HUES64 (cell line): ENCODE results near the gene PPP1R14C.

Experiments
- H3K27ac ChIP-seq: 2 replicates; pipeline ENCODE4 v1.7.0; 2013; ENCODE audit warnings: low read depth, low read length, inconsistent platforms
- H3K27me3 ChIP-seq: 2 replicates; pipeline ENCODE4 v1.6.1; 2013; ENCODE audit warnings: mild to moderate bottlenecking, low read length; ENCODE audit not compliant: insufficient read depth
- H3K36me3 ChIP-seq: 2 replicates; pipeline ENCODE4 v1.6.1; 2013; ENCODE audit warnings: mild to moderate bottlenecking, low read length; ENCODE audit not compliant: insufficient read depth
- H3K4me1 ChIP-seq: 2 replicates; pipeline ENCODE4 v1.6.1; 2013; ENCODE audit warnings: mild to moderate bottlenecking, low read length, moderate library complexity; ENCODE audit not compliant: insufficient read depth
- H3K4me3 ChIP-seq: 2 replicates; pipeline ENCODE4 v1.5.1; 2013; ENCODE audit warnings: mild to moderate bottlenecking, low read length, moderate library complexity
- H3K9ac ChIP-seq: 2 replicates; pipeline ENCODE4 v1.6.1; 2013; ENCODE audit warnings: mild to moderate bottlenecking, low read depth, low read length
- H3K9me3 ChIP-seq: 2 replicates; pipeline ENCODE4 v1.6.1; 2013; ENCODE audit warnings: low read depth, low read length; ENCODE audit not compliant: insufficient read depth
- WGBS: fragments of 150-250, 120-280 bp; methylation state at CpG from one replicate; pipeline ENCODE4 v1.1.7; 2013; ENCODE audit warnings: missing lambda C conversion rate; 5-methylcytosine and 5-hydroxymethylcytosine counted together

Gene PPP1R14C

DNA sequence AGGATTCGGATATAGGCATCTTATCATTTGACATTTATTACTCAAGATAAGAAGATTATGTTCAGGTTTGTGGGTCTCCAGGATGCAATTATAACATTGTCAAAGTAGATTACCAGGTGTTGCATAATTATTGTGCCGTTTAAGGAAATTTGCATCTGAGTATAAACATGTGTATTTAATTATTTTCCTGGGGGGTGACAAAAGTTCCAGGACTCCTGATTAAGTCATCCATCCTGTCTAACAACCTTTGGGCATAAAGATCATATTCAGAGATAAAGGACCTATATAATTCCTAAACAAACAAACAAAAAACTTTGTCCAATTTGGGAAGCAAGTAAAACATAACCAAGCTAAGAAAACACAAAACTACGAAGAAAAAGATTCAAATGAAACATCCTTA is 3.3 kb upstream of the PPP1R14C start:
- 92% methylated on average over 3 of the region's 3 CpGs for WGBS
- peaks cover 5% of the 10 kb centered on the region; the same call in 1 of the 2 replicates for H3K4me1 ChIP-seq
- H3K4me3 ChIP-seq = no peak overlapping the region
- no peak overlapping the region for H3K27ac ChIP-seq
- no peak overlapping the region for H3K9ac ChIP-seq
- H3K9me3 ChIP-seq = no peaks in the 10 kb centered on the region
- no peaks in the 10 kb centered on the region for H3K36me3 ChIP-seq
- H3K27me3 ChIP-seq = peaks cover 50% of the 10 kb centered on the region

GRCh38 chr6:150140236-150140969 is 2.4 kb upstream of the PPP1R14C start:
- no peaks in the 10 kb centered on the region for H3K36me3 ChIP-seq
- no peak overlapping the region for H3K9ac ChIP-seq
- no peak overlapping the region for H3K4me3 ChIP-seq
- 90% methylated on average over 6 of the region's 6 CpGs for WGBS
- H3K27ac ChIP-seq = no peak overlapping the region
- peaks cover 59% of the 10 kb centered on the region for H3K27me3 ChIP-seq
- H3K4me1 ChIP-seq = peaks cover 5% of the 10 kb centered on the region; the same call in 1 of the 2 replicates
- no peaks in the 10 kb centered on the region for H3K9me3 ChIP-seq

DNA sequence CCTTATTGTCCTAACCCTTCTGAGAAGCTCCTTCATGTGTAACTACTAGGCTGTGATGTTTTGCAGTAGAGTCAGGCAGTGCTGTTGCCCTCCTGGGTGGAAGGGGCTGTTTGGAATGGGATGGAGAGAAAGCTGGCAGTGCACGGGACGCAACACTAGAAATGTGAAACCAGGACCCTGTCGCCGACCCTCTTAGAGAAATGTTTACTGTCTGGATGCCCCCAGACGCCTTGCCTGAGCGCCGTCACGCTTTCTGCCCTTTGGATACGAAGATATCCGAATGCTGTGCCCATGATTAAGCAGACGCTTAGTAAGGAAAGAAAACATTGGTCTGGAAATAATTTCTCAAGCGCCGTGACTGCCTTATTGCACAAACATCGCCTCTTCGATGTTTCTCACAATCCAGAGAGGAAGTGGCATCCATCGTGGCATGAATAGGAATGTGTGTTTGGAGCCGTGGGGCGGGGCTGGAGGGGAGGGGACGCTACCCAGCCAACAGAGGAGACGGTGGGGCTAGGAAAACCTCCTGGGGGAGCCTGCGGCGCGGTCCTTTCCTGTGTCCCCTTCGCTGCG is 661 bp upstream of the PPP1R14C start:
- peaks cover 74% of the 10 kb centered on the region for H3K27me3 ChIP-seq
- peak overlapping the region; percentile 62 for H3K4me3 ChIP-seq
- no peaks in the 10 kb centered on the region for H3K36me3 ChIP-seq
- WGBS = 16% methylated on average over 25 of the region's 25 CpGs
- peaks cover 5% of the 10 kb centered on the region; the same call in 1 of the 2 replicates for H3K4me1 ChIP-seq
- H3K27ac ChIP-seq = no peak overlapping the region
- H3K9ac ChIP-seq = no peak overlapping the region
- H3K9me3 ChIP-seq = no peaks in the 10 kb centered on the region

DNA sequence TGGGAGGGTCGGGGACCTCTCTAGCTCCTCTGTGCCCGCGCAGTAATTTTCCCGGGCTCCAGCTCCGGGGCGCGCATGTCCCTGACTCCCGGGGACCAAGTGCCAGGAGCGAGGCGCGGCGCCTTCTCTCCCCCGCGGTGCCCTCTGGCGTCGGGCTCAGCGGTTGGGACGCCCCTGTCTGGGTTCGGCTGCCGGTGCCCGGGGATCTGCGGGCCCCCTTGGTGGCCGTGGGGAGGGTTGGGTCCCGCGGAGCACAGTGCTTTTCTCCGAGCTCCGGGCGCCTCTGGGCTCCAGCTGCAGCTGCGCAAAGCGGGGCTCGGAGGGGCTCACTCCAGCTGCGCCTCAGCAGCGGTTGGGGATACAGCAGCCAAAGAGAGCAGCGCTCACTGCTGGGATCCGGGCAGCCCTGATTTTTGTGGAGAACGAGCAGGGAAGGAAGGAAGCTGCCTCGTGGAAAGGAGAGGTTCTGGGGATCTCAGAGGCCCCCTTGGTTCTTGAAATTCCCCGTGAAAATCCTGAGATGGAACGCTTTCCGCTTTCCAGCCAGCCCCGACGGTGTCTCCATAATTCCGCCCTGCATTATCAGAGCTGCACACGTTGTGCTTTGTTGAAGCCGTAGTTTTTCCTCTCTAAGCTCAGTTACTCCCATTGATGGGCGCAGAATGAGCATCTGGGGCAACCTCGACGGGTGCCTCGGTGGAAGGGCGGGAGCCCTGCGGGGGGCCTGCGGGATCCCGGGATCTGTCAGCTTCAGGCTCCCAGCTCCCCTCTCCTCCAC is 861 bp downstream of the PPP1R14C start:
- WGBS = 4% methylated on average over 53 of the region's 53 CpGs
- Histone ChIP-seq H3K27ac (no peak overlapping the region), H3K27me3 (peaks cover 86% of the 10 kb centered on the region), H3K36me3 (no peaks in the 10 kb centered on the region), H3K4me3 (peak overlapping the region; percentile 62), H3K9me3 (no peaks in the 10 kb centered on the region), H3K4me1 (peaks cover 5% of the 10 kb centered on the region; the same call in 1 of the 2 replicates), H3K9ac (no peak overlapping the region)

- no peaks in the 10 kb centered on the region for H3K9me3 ChIP-seq
- H3K4me3 ChIP-seq = peak overlapping the region; percentile 62
- no peaks in the 10 kb centered on the region for H3K36me3 ChIP-seq
- peaks cover 5% of the 10 kb centered on the region; the same call in 1 of the 2 replicates for H3K4me1 ChIP-seq
- no peak overlapping the region for H3K27ac ChIP-seq
- WGBS = 35% methylated on average over 4 of the region's 6 CpGs
- no peak overlapping the region for H3K9ac ChIP-seq
- H3K27me3 ChIP-seq = peaks cover 86% of the 10 kb centered on the region
Observed at GRCh38 chr6:150144294-150144868, 1.5 kb downstream of the PPP1R14C start.

DNA sequence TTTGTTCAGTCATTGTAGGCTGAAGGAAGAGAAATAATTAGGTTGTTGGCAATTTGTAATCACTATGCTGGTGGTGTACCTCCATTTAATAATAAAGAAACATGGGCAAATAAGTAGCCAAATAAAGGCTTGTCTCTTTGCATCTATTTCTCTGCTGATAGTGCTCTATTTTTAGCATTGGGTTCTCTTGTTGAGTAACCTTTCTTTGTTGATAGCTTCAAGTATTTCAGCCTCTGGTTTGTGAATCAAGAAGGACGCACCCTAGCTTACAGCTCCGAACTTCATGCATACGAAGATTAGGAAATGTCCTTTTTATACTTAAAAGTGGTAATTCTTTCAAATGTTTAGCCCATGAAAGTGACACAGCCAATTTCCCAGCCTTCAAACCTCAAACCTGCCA is 2.6 kb downstream of the PPP1R14C start:
- H3K4me3 ChIP-seq = no peak overlapping the region
- H3K9me3 ChIP-seq = no peaks in the 10 kb centered on the region
- no peak overlapping the region for H3K9ac ChIP-seq
- H3K27me3 ChIP-seq = peaks cover 87% of the 10 kb centered on the region
- no peak overlapping the region for H3K27ac ChIP-seq
- WGBS = 93% methylated on average over 3 of the region's 3 CpGs
- no peaks in the 10 kb centered on the region for H3K36me3 ChIP-seq
- peaks cover 9% of the 10 kb centered on the region; the same call in 1 of the 2 replicates for H3K4me1 ChIP-seq

- no peak overlapping the region for H3K27ac ChIP-seq
- H3K4me1 ChIP-seq = peaks cover 13% of the 10 kb centered on the region; the same call in 1 of the 2 replicates
- no peak overlapping the region for H3K9ac ChIP-seq
- no peaks in the 10 kb centered on the region for H3K36me3 ChIP-seq
- H3K4me3 ChIP-seq = no peak overlapping the region
- no peaks in the 10 kb centered on the region for H3K9me3 ChIP-seq
- H3K27me3 ChIP-seq = peaks cover 86% of the 10 kb centered on the region
Observed at GRCh38 chr6:150145830-150146229, 3.0 kb downstream of the PPP1R14C start.

DNA sequence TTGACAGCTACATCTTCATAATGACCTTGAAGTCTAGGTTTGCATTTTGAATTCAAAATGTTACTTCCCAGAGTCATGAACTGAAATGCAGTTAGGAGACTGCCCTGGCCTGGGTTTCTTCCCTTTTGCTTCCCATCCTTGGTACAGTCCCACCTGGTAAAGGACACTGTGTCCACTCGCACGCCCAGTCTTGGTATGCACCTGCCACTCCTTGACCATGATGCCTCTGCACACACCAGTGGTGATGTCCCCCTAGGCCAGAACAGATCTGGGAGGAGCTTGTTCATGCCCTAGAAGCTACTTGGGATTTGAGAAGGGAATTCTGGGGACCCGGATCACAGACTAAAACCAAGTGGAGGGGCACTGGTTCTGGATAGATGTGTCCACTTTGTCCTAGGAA is 3.6 kb downstream of the PPP1R14C start:
- WGBS = 81% methylated on average over 3 of the region's 3 CpGs
- H3K4me3 ChIP-seq = no peak overlapping the region
- no peak overlapping the region for H3K27ac ChIP-seq
- no peaks in the 10 kb centered on the region for H3K9me3 ChIP-seq
- no peaks in the 10 kb centered on the region for H3K36me3 ChIP-seq
- H3K4me1 ChIP-seq = peaks cover 15% of the 10 kb centered on the region; the same call in 1 of the 2 replicates
- H3K9ac ChIP-seq = no peak overlapping the region
- peaks cover 86% of the 10 kb centered on the region for H3K27me3 ChIP-seq

DNA sequence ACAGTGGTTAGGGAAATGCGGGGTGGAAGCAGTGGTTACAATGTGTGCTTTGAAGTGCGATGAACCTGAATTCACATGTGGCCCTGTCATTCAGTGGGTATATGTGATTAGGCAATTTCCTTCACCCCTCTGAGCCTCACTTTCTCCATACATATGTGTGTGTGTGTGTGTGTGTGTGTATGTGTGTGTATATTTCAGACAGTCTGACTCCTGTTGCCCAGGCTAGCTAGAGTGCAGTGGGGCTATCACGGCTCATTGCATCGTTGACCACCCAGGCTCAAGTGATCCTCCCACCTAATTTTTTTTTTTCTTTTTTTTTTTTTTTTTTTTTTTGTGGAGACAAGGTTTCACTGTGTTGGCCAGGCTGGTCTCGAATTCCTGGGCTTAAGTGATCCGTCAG is 6.3 kb downstream of the PPP1R14C start:
- H3K4me3 ChIP-seq = no peak overlapping the region
- H3K9ac ChIP-seq = no peak overlapping the region
- 84% methylated on average over 4 of the region's 6 CpGs for WGBS
- H3K27ac ChIP-seq = no peak overlapping the region
- peaks cover 12% of the 10 kb centered on the region; the same call in 1 of the 2 replicates for H3K4me1 ChIP-seq
- no peaks in the 10 kb centered on the region for H3K9me3 ChIP-seq
- H3K36me3 ChIP-seq = no peaks in the 10 kb centered on the region
- peaks cover 68% of the 10 kb centered on the region for H3K27me3 ChIP-seq

GRCh38 chr6:150150458-150150820 is 7.6 kb downstream of the PPP1R14C start:
- 59% methylated on average over 2 of the region's 2 CpGs for WGBS

More at GRCh38 chr6:150150458-150150820, 7.6 kb downstream of the PPP1R14C start:
- peaks cover 55% of the 10 kb centered on the region for H3K27me3 ChIP-seq
- no peak overlapping the region for H3K27ac ChIP-seq
- no peaks in the 10 kb centered on the region for H3K9me3 ChIP-seq
- H3K36me3 ChIP-seq = no peaks in the 10 kb centered on the region
- no peak overlapping the region for H3K9ac ChIP-seq
- no peak overlapping the region for H3K4me3 ChIP-seq
- H3K4me1 ChIP-seq = peaks cover 10% of the 10 kb centered on the region; the same call in 1 of the 2 replicates
